Right atrium auricular region (tissue), 2 donors: Measurements from ENCODE around the gene FYTTD1. TPM values are rescaled to one million over a fixed set of nuclear protein-coding genes. Genes with fewer than 3 reads are reported as not detected.

ENCODE experiments used
- DNase-seq: peaks from one replicate; pipeline ENCODE4 v3.0.0-alpha.2; 2019; ENCODE audit warnings: low spot score
- H3K27ac ChIP-seq, 2 donors: fragments of 200-600 bp; sonication (generic); 1 replicate in 1 of 2; 2 replicates in 1 of 2; pipeline ENCODE4 v1.5.1; 2016 to 2019
- H3K27me3 ChIP-seq, 2 donors: fragments of 200-600 bp; sonication (generic); one replicate each; pipeline versions ENCODE4 v1.5.1 to v1.6.0; 2017 to 2019
- H3K36me3 ChIP-seq: fragments of 200-600 bp; sonication (generic); one replicate; pipeline ENCODE4 v1.5.1; 2016
- H3K4me1 ChIP-seq, 2 donors: fragments of 200-600 bp; sonication (generic); one replicate each; pipeline versions ENCODE4 v1.5.1 to v1.6.0; 2017 to 2019
- H3K4me3 ChIP-seq, 2 donors: fragments of 200-600 bp; sonication (generic); 1 replicate in 1 of 2; 2 replicates in 1 of 2; pipeline ENCODE4 v1.5.1; 2017 to 2019; ENCODE audit warnings: mild to moderate bottlenecking in 1 of 2, moderate library complexity in 1 of 2
- H3K9me3 ChIP-seq, 2 donors: fragments of 200-600 bp; sonication (generic); one replicate each; pipeline ENCODE4 v1.5.1; 2019
- CTCF ChIP-seq, 2 donors: fragments of 200-600 bp; sonication (generic); IDR thresholded peaks; one replicate each; pipeline ENCODE4 v1.5.1; 2019; ENCODE audit warnings: antibody characterized with exemption in 2 of 2
- total RNA-seq, 2 donors: library from RNA; depleted of rRNA; stranded (reverse); fragments of >200 nt; gene quantifications; one replicate each; pipeline ENCODE4 v1.1.0, GENCODE V29; 2016

FYTTD1 gene
- total RNA-seq, 2 donors from 2014 or later = 39.9 to 61.8 TPM

DNA sequence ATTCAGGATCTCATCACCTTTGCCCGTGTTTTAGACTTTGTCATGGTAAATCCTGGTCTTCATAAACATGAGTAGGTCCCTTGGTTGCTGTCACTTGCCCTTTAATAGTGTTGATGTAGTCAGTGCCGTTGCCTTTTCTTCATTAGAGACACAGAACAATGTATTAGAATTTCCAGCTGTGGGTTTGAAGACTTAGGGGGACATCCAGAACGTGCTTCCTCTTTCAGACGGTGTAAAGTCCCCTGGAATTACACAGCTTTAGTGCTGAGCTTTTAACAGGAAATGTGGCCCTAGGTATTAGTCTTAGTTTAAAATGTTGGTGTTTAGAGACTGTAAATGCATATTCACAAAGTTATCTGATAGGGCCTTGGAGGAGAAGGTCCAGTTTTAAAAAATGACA is 32.5 kb downstream of the FYTTD1 start:
- no peaks in the 10 kb centered on the region for H3K4me1 ChIP-seq
- H3K9me3 ChIP-seq = no peaks in the 10 kb centered on the region
- no peak for TF ChIP-seq CTCF (IDR thresholded peaks at IDR 0.05)
- DNase-seq = no peak
- H3K4me3 ChIP-seq = no peak overlapping the region
- H3K27ac ChIP-seq = no peak overlapping the region
- H3K36me3 ChIP-seq = peaks cover 58% of the 10 kb centered on the region
- no peaks in the 10 kb centered on the region for H3K27me3 ChIP-seq

- Histone ChIP-seq H3K27me3 (no peaks in the 10 kb centered on the region), H3K36me3 (peaks cover 39% of the 10 kb centered on the region), H3K4me3 (no peak overlapping the region), H3K27ac (no peak overlapping the region), H3K4me1 (no peaks in the 10 kb centered on the region), H3K9me3 (no peaks in the 10 kb centered on the region)
- no peak for DNase-seq
- no peak for TF ChIP-seq CTCF (IDR thresholded peaks at IDR 0.05)
Observed at GRCh38 chr3:197784019-197784585, 34.4 kb downstream of the FYTTD1 start.

- Histone ChIP-seq H3K4me3 (no peak overlapping the region), H3K36me3 (peaks cover 10% of the 10 kb centered on the region), H3K27me3 (no peaks in the 10 kb centered on the region), H3K9me3 (no peaks in the 10 kb centered on the region), H3K4me1 (no peaks in the 10 kb centered on the region), H3K27ac (no peak overlapping the region)
- no peak for DNase-seq
- TF ChIP-seq CTCF (IDR thresholded peaks at IDR 0.05) = no peak
Observed at GRCh38 chr3:197787412-197787811, 37.7 kb downstream of the FYTTD1 start.

GRCh38 chr3:197789309-197789708 is 39.6 kb downstream of the FYTTD1 start:
- Histone ChIP-seq H3K4me1 (peaks cover 0 to 16% of the 10 kb centered on the region in 2 donors), H3K27me3 (no peaks in the 10 kb centered on the region), H3K9me3 (no peaks in the 10 kb centered on the region), H3K27ac (no peak overlapping the region), H3K36me3 (no peaks in the 10 kb centered on the region), H3K4me3 (no peak overlapping the region)
- DNase-seq = no peak
- no peak for TF ChIP-seq CTCF (IDR thresholded peaks at IDR 0.05)

DNA sequence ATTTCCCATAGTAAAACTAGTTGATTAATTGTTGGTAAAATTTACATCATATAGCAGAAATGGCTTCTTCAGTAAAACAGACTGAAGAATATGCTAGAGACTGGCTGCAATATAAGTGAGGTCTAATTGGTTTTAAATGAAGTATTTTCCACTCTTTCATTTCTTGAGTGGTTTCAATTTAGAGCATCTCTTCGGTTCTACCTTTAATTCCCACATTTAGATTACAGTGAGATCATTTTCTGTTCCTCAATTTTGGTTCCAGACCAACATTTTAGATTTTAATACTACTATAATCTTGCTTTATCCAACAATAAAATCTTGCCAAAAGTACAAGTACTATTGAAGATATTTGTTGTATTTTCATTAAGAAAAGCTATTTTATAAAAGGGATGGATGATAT is 40.4 kb downstream of the FYTTD1 start:
- DNase-seq = no peak
- Histone ChIP-seq H3K27ac (no peak overlapping the region), H3K9me3 (no peaks in the 10 kb centered on the region), H3K36me3 (no peaks in the 10 kb centered on the region), H3K4me1 (peaks cover 0 to 23% of the 10 kb centered on the region in 2 donors), H3K4me3 (no peak overlapping the region), H3K27me3 (no peaks in the 10 kb centered on the region)
- TF ChIP-seq CTCF (IDR thresholded peaks at IDR 0.05) = no peak
